DND-41 (cell line): ENCODE results near the gene STRN4.

Source experiments
- CTCF ChIP-seq: IDR thresholded peaks from 2 replicates; pipeline ENCODE4 v1.5.1; 2012; ENCODE audit warnings: borderline replicate concordance, low read length, moderate library complexity, mild to moderate bottlenecking; ENCODE audit not compliant: poor library complexity, severe bottlenecking; ENCODE audit errors: extremely low read depth
- EZH2 ChIP-seq: IDR thresholded peaks from 3 replicates; pipeline ENCODE4 v1.6.1; 2012; ENCODE audit warnings: borderline replicate concordance, low read depth, mild to moderate bottlenecking, moderate library complexity, low read length, inconsistent platforms; ENCODE audit not compliant: severe bottlenecking

- no peak for TF ChIP-seq CTCF
- TF ChIP-seq EZH2: no peak
These were observed 21.8 kb downstream of the STRN4 start for GRCh38 chr19:46724468-46724867.
